ENCODE measurements around the gene PERM1.
"Not testable (repeated sequence)": the region's sequence is repeated elsewhere in the genome, so short reads cannot be mapped to it uniquely, and the experiment has no call there.

DNA sequence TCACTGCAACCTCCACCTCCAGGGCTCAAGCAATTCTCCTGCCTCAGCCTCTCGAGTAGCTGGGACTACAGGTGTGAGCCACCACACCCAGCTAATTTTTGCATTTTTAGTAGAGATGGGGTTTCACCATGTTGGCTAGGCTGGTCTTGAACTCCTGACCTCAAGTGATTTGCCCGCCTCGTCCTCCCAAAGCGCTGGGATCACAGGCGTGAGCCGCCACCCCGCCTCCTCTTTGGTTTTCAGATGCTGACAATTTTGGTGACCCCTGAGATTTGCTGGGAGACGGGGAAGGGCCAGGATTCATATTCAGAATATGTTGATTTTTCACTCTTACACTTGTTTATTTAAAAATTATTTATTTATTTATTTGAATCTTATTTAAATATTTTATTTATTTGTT is 28.2 kb upstream of the PERM1 start:
- not testable (repeated sequence) for TF ChIP-seq POLR2A (IDR thresholded peaks at IDR 0.05; ENCODE audit: low read length); GATA1 (IDR thresholded peaks at IDR 0.05; ENCODE audit: low read depth, low read length)

Data from erythroblast (primary cell).